Lung microvascular endothelial cell (primary cell): ENCODE results near the gene EPAS1. TPM values are rescaled to one million over a fixed set of nuclear protein-coding genes. Genes with fewer than 3 reads are reported as not detected.

Experiments
- DNase-seq, 2 donors: peaks; one replicate each; pipeline versions ENCODE4 v3.0.0 to v3.0.0-alpha.2; 2010; ENCODE audit warnings: low read depth in 2 of 2
- total RNA-seq: library from RNA; depleted of rRNA; stranded (reverse); fragments of >200 nt; gene quantifications from 2 replicates; pipeline ENCODE4 v1.2.1, GENCODE V29; 2014

The EPAS1 gene
- total RNA-seq, 1 donor from 2014 or later, result 128 TPM

- no peak for DNase-seq
These were observed 41.5 kb downstream of the EPAS1 start for GRCh38 chr2:46338674-46339073.

GRCh38 chr2:46339200-46339599 is 42.0 kb downstream of the EPAS1 start:
- no peak for DNase-seq

DNA sequence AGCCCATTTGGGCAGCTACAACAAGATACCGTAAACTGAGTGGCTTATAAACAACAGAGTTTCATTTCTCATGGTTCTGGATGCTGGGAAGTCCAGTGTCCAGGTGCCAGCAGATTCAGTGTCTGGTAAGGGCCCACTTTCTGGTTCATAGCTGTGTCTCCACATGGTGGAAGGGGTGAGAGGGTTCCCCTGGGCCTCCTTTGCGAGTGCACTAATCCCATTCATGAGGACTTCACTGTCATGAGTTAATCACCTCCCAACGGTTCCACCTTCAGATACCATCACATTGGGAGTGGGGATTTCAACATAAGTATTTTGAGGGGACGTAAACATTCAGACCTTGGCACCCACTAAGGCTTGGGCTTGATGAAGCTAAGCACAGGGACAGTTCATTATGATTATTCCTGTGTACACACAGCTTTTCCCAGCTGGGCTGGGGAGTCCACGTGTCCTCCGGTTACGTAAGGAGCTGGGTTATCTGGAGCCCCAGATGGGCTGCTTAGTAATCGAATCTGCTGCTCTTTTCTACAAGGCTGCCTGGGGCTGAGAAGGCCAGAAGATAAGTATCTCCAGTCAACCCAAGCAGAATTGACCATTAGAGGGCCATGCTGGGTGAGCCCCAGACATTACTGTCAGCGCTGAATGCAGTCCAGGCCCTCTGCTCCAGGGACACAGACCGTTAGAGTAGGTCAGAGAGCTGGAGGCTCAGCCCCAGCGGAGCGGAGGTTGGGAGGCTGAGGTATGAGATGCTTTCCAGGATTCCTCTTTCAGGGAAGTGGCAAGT is 42.7 kb downstream of the EPAS1 start:
- DNase-seq, result peak in 1 of 2 donors; percentile 85

DNA sequence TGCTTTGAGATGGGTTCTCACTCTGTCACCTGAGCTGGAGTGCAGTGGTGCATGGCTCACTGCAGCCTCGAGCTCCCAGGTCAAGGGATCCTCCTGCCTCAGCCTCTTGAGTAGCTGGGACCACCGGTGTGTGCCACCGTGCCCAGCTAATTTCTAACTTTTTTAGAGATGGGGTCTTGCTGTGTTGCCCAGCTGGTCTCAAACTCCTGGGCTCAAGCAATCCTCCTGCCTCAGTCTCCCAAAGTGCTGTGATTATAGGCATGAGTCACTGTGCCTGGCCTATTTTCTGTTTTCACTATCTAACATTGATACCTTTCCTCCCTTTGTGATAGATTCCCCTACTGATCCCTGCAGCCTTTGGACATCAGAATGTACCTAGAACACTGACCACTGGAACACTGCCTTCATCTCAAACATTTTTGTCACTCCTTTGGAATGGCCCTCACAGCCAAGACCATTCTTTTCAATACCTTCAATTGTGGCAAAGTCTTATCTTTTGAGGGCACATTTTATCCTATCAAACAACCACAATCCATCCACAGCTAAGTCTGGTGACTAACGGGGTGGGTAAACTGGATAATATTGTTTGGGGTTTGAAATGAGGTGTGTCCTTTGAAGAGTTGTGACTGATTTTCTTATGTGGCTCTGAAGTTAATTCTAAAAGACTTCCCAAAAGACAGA is 43.7 kb downstream of the EPAS1 start:
- DNase-seq, result no peak

GRCh38 chr2:46342566-46343315 is 45.5 kb downstream of the EPAS1 start:
- DNase-seq, result no peak

DNA sequence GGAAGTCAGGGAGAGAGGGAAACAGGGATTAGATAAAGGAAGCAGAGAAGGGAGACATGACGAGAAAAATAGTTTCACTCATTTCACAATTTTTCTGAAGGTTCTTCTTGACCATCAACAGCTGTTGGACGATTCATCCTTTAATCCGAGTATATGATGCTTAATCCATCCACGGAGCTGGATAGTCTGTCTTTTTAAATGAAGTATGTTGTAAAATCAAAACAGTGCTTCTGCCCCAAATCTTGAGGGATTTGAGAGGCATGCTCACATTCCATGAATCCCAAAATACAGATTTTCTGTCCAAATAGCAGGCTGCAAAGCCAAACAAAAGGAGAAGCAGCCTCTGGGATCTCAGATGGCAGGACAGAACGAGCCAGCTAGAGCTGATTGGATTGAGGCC is 47.5 kb downstream of the EPAS1 start:
- no peak for DNase-seq

- no peak for DNase-seq
These were observed 48.6 kb downstream of the EPAS1 start for GRCh38 chr2:46345775-46346174.

DNA sequence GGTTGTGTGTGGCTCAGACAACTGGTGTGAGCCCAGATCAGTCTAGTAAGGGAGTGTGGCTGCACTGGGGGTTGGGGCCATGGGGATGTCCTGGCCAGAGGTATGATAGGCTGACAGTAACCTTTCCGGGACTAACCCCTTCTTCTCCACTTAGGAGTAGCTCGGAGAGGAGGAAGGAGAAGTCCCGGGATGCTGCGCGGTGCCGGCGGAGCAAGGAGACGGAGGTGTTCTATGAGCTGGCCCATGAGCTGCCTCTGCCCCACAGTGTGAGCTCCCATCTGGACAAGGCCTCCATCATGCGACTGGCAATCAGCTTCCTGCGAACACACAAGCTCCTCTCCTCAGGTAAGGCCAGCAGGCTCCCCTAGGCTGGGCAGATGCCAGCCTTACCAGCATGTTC is 49.5 kb downstream of the EPAS1 start:
- no peak for DNase-seq

- peak in 1 of 2 donors; percentile 64 for DNase-seq
These were observed 50.6 kb downstream of the EPAS1 start for GRCh38 chr2:46347648-46348280.

GRCh38 chr2:46349115-46349547 is 51.9 kb downstream of the EPAS1 start:
- DNase-seq, result no peak

DNA sequence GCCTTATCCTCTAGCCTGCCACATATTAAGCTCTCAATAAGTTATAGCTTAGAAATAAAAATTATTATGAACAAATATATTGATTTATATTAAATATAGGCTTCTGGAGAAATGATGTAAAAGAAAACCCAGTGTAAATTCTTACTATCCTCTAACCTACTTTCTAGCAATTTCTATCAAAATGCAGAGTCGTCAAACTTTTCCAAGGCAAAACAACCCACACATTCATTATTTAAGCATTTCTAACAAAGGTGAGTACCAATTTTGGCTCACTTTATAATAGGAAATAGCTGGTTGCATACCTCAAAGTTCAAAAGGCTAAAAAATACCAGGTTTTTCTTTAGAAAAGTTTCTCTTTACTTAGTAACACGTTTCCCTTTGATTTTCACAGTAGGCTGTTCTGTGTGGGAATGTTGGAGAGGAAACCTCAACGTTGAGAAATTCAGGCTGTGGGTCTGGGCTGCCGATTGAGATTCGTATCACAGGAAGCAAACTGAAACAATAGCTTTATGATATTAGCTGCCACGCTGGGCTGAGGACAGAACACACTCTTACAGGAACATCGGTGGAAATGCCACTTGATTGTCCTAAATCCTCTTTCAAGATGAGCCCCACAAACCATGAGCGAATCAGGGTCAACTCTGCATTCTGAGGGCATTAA is 53.0 kb downstream of the EPAS1 start:
- DNase-seq, result peak; percentile 92 to 95

DNA sequence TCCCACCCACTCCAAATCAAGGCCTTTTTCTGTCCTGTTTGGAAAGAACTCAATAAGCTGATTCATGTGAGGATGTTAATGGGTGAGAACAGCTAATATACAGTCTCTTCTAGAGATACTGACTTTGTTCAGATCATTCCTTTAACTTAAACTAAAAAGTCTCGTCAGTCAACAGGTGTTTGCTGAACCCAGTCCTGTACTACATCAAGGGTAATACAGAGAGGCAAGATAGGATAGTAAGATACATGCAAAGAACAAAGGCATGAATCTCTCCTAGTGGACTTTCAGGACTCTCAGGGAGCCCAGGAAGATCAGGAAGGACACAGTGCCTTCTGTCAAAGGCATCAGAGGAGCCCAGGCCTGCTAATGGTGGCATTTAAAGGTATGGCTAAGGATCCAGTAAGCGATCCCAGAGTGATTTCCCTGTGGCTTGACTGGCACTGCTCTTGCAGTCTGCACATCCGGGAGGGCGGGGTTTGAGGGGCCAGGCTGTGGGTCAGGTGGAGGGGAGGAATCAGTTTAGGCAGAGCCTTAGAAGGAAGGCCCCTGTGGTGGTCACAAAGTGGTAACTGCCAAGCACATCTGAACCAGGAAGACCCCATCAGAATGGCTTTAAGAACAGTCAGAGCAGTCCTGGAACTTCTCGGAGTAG is 54.0 kb downstream of the EPAS1 start:
- DNase-seq, result peak in 1 of 2 donors; percentile 54

GRCh38 chr2:46351750-46352138 is 54.5 kb downstream of the EPAS1 start:
- DNase-seq, result peak; percentile 94 to 96

DNA sequence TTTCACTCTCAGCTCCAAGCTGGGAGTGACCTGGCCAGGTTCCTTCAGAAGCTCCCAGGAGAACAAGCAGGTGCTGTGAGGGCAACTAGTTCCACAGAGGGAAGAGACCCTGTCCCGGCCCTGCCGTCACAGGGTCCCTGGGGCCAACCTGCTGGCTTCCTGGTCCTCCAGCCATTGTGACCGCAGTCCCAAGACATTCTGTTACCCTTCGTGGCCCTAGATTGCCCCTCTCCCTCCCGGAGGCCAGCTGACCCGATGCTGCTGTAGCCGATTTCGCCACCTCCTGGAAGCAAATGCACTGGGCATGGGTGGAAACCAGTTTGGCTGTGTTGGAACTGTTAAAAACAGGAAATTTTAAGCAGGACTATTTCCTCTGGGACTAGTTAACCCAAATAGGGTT is 55.4 kb downstream of the EPAS1 start:
- peak; percentile 85 to 86 for DNase-seq

GRCh38 chr2:46353509-46353908 is 56.3 kb downstream of the EPAS1 start:
- DNase-seq, result no peak

GRCh38 chr2:46355756-46356155 is 58.5 kb downstream of the EPAS1 start:
- no peak for DNase-seq

DNA sequence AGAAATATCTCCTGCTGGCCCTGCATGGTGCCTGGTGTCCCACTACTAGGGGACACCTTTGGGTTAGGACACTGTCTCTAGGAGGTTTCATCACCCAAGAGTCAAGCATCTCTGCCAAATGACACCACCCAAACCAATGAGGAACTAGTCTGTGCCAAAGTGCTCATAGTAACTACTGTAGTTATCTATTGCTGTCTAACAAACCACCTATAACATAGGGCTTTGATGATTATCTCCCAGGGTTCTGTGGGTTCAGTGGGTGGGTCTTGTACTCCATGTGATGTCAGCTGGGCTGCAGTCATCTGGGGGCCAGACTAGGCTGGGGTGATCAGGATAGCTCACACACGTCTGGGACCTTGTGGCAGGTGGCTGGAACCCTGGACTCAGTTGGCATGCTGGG is 59.8 kb downstream of the EPAS1 start:
- no peak for DNase-seq

GRCh38 chr2:46358713-46359112 is 61.5 kb downstream of the EPAS1 start:
- DNase-seq, result no peak

DNA sequence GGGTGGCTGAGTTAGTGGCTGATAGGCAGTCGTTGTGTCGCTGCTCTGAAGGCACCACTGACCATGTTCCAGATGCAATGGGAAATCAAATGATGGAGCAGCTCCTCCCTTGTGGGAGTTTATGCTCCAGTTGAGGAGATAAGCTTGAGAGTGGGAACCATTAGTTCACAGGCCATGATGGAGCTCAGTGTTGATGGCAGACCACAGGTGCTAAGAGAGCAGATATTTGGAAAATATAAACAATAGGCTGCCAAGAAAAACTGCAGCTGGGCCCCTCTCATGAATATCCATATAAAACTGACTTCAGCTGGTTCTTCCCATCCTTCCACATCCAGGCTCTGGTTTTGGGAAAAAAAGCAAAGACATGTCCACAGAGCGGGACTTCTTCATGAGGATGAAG is 63.1 kb downstream of the EPAS1 start:
- no peak for DNase-seq

- no peak for DNase-seq
These were observed 64.9 kb downstream of the EPAS1 start for GRCh38 chr2:46361920-46362666.
